ENCODE data around the gene DLGAP1. TPM values are rescaled to one million over a fixed set of nuclear protein-coding genes. Genes with fewer than 3 reads are reported as not detected.

The DLGAP1 gene
- total and polyA plus RNA-seq, 2 donors (not counting 1 experiment from before 2014, with no cell fraction given): 0.07 to 0.61 TPM

- H3K9me3 ChIP-seq (ENCODE audit: control extremely low read depth in 1 of 3, control insufficient read depth in 2 of 3, insufficient read depth in 1 of 3, low read length in 2 of 3): no peaks in the 10 kb centered on the region
- no peak overlapping the region for H3K4me3 ChIP-seq (ENCODE audit: control extremely low read depth in 1 of 5, extremely low read depth in 1 of 5, insufficient read depth in 1 of 5, low read depth in 2 of 5, low read length in 4 of 5)
- H3K4me2 ChIP-seq (replicated peaks; ENCODE audit: low read depth, low read length, poor library complexity, severe bottlenecking): no peak overlapping the region
- Mint-ChIP-seq H3K27me3 (peaks cover 10% of the 10 kb centered on the region), H3K9me3 (ENCODE audit: insufficient read depth) (no peaks in the 10 kb centered on the region), H3K4me3 (no peak overlapping the region), H3K27ac (no peak overlapping the region), H3K4me1 (peaks cover 20% of the 10 kb centered on the region)
- intact Hi-C loops (cut with micrococcal nuclease): no loop called here
- no peaks in the 10 kb centered on the region for H3K36me3 ChIP-seq (replicated peaks in 1 of 2; ENCODE audit: control extremely low read depth in 1 of 2, control insufficient read depth in 1 of 2, extremely low read depth in 1 of 2, insufficient read depth in 2 of 2, low read length in 1 of 2)
- peaks cover 5 to 18% of the 10 kb centered on the region in 2 donors for H3K4me1 ChIP-seq (ENCODE audit: control insufficient read depth in 2 of 2, insufficient read depth in 2 of 2, low read length in 2 of 2)
- H4K20me1 ChIP-seq (ENCODE audit: control insufficient read depth, insufficient read depth, low read length, poor library complexity, severe bottlenecking): no peaks in the 10 kb centered on the region
- ATAC-seq (ENCODE audit: low read depth) (no peak), DNase-seq (no peak)
- no peak overlapping the region for H3K9ac ChIP-seq (ENCODE audit: low read length)
- H3K79me2 ChIP-seq (ENCODE audit: control insufficient read depth, insufficient read depth, low read length): no peaks in the 10 kb centered on the region
- TF ChIP-seq EZH2 (IDR thresholded peaks at IDR 0.05; ENCODE audit: borderline replicate concordance, insufficient read depth, low read depth, low read length, poor library complexity, severe bottlenecking): no peak
- no peak for TF ChIP-seq CTCF (IDR thresholded peaks at IDR 0.05)
- no peak overlapping the region for H3K27ac ChIP-seq (ENCODE audit: low read length in 2 of 2)
- H2AFZ ChIP-seq (ENCODE audit: insufficient read depth, low read depth, low read length, poor library complexity, severe bottlenecking): no peak overlapping the region
- ChIA-PET POLR2A (no interaction called here), CTCF (interaction anchor here (0.8 kb wide), 1 partner anchor 20 kb away, joined by 3 read pairs; no protein-coding TSS in a partner anchor)
- no peaks in the 10 kb centered on the region for H3K27me3 ChIP-seq (replicated peaks in 1 of 4; ENCODE audit: control extremely low read depth in 1 of 4, control insufficient read depth in 3 of 4, insufficient read depth in 4 of 4, low read length in 3 of 4)
Measured at GRCh38 chr18:3723554-3723953, 731.6 kb downstream of the DLGAP1 start.

GRCh38 chr18:3722649-3723433 lies 732.3 kb downstream of the DLGAP1 start:
- intact Hi-C loops (cut with micrococcal nuclease): no loop called here
- no peak for TF ChIP-seq CTCF (IDR thresholded peaks at IDR 0.05)
- no peak for TF ChIP-seq EZH2 (IDR thresholded peaks at IDR 0.05; ENCODE audit: borderline replicate concordance, insufficient read depth, low read depth, low read length, poor library complexity, severe bottlenecking)
- Histone ChIP-seq H3K4me3 (ENCODE audit: control extremely low read depth in 1 of 5, extremely low read depth in 1 of 5, insufficient read depth in 1 of 5, low read depth in 2 of 5, low read length in 4 of 5) (no peak overlapping the region), H3K9ac (ENCODE audit: low read length) (no peak overlapping the region), H2AFZ (ENCODE audit: insufficient read depth, low read depth, low read length, poor library complexity, severe bottlenecking) (no peak overlapping the region), H4K20me1 (ENCODE audit: control insufficient read depth, insufficient read depth, low read length, poor library complexity, severe bottlenecking) (no peaks in the 10 kb centered on the region), H3K27me3 (replicated peaks in 1 of 4; ENCODE audit: control extremely low read depth in 1 of 4, control insufficient read depth in 3 of 4, insufficient read depth in 4 of 4, low read length in 3 of 4) (no peaks in the 10 kb centered on the region), H3K4me1 (ENCODE audit: control insufficient read depth in 2 of 2, insufficient read depth in 2 of 2, low read length in 2 of 2) (peaks cover 5 to 18% of the 10 kb centered on the region in 2 donors), H3K4me2 (replicated peaks; ENCODE audit: low read depth, low read length, poor library complexity, severe bottlenecking) (no peak overlapping the region), H3K79me2 (ENCODE audit: control insufficient read depth, insufficient read depth, low read length) (no peaks in the 10 kb centered on the region), H3K36me3 (replicated peaks in 1 of 2; ENCODE audit: control extremely low read depth in 1 of 2, control insufficient read depth in 1 of 2, extremely low read depth in 1 of 2, insufficient read depth in 2 of 2, low read length in 1 of 2) (no peaks in the 10 kb centered on the region), H3K9me3 (ENCODE audit: control extremely low read depth in 1 of 3, control insufficient read depth in 2 of 3, insufficient read depth in 1 of 3, low read length in 2 of 3) (no peaks in the 10 kb centered on the region), H3K27ac (ENCODE audit: low read length in 2 of 2) (no peak overlapping the region)
- Mint-ChIP-seq H3K4me1 (peaks cover 20% of the 10 kb centered on the region), H3K4me3 (no peak overlapping the region), H3K27me3 (peaks cover 10% of the 10 kb centered on the region), H3K27ac (no peak overlapping the region), H3K9me3 (ENCODE audit: insufficient read depth) (no peaks in the 10 kb centered on the region)
- CTCF ChIA-PET: interaction anchor here (0.8 kb wide), 1 partner anchor 19 kb away, joined by 3 read pairs; no protein-coding TSS in a partner anchor
- POLR2A ChIA-PET: no interaction called here
- WGBS (ENCODE audit: insufficient coverage): 10% methylated on average over 2 of the region's 5 CpGs
- ATAC-seq (ENCODE audit: low read depth) (no peak), DNase-seq (no peak)
